ENCODE data around the gene TMEM191C.

- no peak for TF ChIP-seq POLR2A (IDR thresholded peaks at IDR 0.05; ENCODE audit: low read length)
- no peak for TF ChIP-seq GATA1 (IDR thresholded peaks at IDR 0.05; ENCODE audit: low read depth, low read length)
Observed at GRCh38 chr22:21445437-21446127, 21.6 kb upstream of the TMEM191C start.
